Measurements from ENCODE around the gene RUNX2.

GRCh38 chr6:45619211-45619760 is 291.2 kb downstream of the RUNX2 start:
- TF ChIP-seq CTCF (IDR thresholded peaks at IDR 0.05) (no peak), EZH2 (IDR thresholded peaks at IDR 0.05; ENCODE audit: borderline replicate concordance, insufficient read depth, low read depth, low read length, poor library complexity, severe bottlenecking) (no peak)
